ENCODE data around the gene FAM83C.
"Not testable (repeated sequence)": the region's sequence is repeated elsewhere in the genome, so short reads cannot be mapped to it uniquely, and the experiment has no call there.

Gene FAM83C

DNA sequence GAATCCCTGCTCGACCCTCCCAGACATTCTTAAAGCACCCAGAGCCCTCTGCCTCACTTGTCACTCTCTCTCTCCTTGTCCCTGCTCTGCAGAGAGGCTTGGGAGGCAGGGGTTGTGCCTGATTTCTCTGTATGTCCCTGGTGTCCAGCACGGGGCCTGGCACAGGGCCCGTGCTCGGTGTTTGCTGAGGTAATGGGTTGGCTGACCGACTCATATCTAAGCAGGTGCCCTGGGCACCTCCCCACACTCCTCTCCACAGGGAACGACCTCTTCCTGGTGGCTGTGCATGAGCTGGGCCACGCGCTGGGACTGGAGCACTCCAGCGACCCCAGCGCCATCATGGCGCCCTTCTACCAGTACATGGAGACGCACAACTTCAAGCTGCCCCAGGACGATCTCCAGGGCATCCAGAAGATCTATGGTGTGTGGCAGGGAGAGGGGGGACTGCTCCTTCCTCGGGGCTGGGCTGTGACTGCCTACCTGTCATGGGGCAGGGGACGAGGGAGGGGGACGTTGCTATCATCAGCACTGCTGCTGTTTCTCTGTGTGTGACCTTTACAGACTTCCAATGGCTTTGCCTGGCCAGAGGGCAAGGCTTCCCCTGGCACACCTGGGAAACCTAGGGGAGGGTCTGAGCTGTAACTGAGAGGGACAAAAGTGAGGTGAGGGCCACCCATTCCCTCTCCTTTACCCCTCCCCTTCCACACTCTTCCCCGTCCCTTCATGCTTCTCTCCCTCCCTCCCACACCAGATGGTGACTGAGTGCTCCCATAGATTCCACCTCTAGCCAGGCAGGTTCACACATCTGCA is 28.5 kb downstream of the FAM83C start:
- no peak for DNase-seq

DNA sequence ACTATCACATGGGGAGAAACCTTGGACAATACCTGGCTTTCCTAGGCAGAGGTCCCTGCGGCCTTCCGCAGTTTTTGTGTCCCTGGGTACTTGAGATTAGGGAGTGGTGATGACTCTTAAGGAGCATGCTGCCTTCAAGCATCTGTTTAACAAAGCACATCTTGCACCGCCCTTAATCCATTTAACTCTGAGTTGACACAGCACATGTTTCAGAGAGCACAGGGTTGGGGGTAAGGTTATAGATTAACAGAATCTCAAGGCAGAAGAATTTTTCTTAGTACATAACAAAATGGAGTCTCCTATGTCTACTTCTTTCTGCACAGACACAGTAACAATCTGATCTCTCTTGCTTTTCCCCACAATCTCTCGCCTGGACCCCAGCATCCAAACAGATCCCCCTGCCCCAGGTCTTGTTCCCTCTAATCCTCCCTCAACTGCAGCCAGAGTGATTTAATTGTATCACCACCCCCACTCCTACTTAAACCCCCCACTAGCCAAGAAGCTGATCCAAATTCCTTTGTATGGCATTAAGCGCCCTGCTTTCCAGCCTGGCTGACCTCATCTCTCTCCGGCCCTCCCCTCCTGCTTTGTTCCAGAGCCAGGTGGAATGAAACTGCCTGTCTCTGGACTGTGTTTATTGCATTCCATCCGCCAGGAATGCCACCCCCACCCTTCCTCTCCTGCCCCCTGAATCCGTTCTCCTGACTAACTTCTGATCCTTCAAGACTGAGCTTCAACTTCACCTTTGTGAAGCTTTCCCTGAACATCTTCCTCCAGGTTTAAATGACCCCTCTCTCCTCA is 29.3 kb downstream of the FAM83C start:
- not testable (repeated sequence) for DNase-seq

DNA sequence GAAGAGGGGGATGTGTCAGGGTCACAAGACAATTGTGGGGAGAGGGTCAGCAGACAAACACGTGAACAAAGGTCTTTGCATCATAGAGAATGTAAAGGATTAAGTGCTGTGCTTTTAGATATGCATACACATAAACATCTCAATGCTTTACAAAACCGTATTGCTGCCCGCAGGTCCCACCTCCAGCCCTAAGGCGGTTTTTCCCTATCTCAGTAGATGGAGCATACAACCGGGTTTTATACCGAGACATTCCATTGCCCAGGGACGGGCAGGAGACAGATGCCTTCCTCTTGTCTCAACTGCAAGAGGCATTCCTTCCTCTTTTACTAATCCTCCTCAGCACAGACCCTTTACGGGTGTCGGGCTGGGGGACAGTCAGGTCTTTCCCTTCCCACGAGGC is 29.9 kb downstream of the FAM83C start:
- not testable (repeated sequence) for DNase-seq

DNA sequence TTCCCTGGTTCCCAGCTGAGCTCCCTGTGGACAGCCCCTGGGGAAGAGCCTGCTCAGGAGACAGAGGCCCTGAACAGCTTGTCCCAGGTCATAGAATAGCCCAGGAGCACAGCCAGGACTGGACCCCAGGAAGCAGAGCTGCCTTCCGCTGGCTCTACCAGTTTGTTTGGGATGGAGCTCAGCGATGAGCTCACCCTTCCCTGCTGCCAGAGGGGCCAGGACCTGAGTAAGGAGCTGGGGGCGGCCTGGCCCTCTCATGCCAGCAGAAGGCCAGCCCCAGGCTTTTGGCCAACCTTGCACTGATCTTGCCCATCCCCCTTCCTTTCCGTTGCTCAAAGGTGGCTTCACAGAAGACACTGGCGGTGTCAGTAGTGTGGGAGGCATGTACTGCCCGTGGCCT is 31.8 kb downstream of the FAM83C start:
- DNase-seq = no peak

DNA sequence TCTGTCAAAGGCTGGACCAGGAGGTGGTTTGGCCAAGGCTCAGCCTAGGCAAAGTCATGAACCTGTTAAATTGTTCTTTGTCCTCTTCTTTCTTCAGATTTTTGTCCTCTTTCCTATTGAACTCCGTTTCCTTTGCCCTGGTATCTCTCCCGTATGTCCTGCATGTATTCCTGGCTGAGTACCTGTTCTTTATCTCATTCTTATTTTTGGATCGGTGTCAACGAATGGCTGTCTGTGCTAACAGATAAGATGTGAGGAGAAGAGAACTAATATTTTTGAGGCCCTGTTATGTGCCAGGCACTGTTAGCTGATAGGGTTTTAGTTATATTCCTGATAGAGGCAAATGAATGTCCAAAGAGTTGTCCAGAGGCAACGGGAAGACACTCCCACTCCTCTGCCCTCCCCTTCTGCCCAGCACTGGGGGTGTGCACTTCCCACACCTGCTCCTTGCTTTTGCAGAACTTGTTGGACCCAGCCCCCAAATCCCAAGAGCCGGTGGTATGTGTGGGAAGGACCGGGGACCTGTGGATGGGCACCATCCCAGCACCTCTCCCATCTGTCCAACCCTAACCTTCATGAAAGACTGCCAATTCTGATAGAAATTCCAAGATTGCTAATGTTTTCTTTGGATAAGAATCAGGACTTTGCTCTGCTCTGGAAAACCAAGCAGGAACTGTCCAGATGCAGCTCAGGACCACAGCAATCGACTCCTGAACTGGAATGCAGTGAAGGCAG is 34.9 kb downstream of the FAM83C start:
- DNase-seq = no peak

DNA sequence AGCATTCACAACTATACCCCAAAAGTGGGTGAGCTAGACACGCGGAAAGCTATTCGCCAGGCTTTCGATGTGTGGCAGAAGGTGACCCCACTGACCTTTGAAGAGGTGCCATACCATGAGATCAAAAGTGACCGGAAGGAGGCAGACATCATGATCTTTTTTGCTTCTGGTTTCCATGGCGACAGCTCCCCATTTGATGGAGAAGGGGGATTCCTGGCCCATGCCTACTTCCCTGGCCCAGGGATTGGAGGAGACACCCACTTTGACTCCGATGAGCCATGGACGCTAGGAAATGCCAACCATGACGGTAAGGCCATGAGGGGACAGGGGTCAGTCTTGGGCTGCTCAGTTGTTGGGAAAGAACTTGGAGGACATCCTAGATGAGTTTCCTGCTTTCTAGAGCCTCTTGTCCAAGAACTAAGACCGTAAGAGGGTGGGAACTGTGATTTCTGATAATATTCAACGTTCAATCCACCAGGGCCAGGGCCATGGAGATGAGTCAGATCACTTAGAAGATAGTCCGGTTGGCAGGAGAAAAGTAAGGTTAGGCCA is 37.7 kb downstream of the FAM83C start:
- no peak for DNase-seq

DNA sequence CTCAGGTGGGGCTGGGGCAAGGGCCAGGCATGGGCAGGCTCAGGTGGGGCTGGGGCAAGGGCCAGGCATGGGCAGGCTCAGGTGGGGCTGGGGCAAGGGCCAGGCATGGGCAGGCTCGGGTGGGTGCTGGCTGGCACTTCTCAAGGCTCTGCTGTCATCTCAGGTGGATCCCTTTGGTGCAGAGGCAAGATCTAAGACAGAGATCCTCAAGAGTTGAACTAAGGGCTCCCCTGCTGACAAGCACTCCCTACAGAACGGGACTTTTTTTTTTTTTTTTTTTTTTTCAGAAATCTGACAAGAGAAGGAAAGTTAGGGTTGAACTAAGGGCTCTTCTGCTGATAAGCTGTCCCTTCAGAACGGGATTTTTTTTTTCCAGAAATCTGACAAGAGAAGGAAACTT is 39.2 kb downstream of the FAM83C start:
- DNase-seq = no peak

DNA sequence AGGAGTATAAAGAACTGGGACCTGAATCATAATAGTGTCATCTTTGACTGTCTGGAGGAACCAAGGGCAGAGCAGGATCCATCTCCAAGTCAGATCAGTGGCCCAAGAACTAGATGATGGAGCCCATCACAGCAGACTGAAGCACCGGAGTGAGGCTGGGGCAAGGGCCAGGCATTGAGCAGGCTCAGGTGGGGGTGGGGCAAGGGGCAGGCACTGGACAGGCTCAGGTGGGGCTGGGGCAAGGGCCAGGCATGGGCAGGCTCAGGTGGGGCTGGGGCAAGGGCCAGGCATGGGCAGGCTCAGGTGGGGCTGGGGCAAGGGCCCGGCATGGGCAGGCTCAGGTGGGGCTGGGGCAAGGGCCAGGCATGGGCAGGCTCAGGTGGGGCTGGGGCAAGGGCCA is 39.6 kb downstream of the FAM83C start:
- not testable (repeated sequence) for DNase-seq

DNA sequence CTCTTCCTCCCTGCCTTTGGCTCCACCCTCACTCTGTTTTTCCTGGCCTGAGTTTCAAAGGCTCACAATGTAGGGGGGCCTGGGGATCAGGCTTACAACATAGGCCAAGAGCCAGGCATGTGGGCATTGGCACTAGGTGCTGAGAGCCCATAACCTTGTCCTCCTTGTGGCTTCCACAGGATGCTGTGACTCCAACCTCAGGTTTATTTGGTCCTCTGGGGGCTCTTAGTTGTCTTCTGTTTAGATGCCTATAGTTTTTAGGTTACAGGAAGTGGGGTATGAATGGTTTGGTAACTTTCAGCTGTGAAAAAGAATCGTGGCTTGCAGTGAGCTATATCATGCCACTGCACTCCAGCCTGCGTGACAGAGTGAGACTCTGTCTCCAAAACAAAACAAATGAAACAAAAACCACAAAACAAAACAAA is 40.2 kb downstream of the FAM83C start:
- no peak for DNase-seq

DNA sequence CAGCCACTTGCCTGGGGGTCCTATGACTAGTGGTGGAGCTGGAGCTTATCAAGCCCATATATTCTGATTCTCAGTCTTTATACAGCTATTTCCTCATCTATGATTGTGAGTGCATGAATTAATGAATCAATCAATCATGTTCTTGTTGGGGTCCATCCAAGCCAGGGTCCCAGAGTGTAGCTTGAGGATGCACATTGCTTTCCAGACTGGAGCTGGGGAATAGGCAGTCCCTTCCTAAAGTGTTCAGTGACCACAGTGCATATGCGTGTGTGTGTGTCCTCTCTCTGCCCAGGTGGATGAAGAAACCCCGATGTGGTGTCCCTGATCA is 40.6 kb downstream of the FAM83C start:
- no peak for DNase-seq

DNA sequence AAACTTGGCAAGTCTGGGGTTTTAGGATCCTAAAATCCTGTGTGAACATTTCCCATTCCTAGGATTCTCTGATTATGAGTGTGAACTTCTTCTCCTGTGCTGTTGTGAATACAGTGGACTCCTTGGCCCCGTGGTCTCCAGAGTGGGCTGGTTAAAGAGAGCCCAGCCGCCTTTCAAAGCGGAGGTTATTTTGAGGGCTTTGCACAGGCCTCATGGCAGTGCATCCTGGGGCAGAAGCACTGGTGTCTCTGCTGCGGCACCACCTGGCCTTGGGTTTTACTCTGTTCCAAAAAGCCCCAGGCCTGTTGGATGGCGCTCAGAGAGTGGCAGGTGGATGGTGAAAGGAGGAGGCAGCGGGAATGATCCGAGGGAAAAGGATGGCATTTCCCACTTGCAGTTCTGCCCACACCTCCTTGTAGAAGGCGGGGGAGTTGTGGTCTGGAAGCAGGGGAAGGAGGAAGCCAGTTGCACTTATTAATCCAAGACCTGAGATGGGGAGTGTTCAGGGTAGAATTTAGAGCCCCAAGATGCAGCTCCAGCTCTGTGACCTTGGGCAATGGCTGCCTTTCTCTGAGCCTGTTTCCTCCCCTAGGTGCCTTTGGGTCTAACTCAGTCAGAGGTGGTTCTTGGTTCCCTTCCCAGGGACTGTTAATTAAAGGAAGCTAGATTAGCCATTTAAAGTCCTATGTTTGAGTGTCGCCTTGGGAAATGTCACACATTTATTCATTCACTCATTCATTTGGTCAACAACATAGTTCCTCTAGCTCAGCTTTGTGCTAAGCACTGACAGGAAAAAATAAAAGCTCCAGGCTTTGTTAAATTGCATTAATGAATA is 43.4 kb downstream of the FAM83C start:
- DNase-seq = no peak

DNA sequence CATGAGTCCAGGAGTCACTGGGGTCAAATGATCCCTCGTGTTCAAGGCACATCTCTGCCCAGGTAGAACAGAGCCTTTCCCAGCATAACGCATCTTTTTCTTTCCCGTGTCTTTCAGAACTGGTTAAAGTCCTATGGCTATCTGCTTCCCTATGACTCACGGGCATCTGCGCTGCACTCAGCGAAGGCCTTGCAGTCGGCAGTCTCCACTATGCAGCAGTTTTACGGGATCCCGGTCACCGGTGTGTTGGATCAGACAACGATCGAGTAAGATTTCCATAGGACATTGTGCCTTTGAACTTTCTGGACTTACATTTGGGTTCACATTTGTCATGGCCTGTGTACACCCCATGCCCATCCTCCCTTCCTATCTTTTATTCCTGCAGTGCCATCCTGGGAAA is 45.5 kb downstream of the FAM83C start:
- DNase-seq = no peak

DNA sequence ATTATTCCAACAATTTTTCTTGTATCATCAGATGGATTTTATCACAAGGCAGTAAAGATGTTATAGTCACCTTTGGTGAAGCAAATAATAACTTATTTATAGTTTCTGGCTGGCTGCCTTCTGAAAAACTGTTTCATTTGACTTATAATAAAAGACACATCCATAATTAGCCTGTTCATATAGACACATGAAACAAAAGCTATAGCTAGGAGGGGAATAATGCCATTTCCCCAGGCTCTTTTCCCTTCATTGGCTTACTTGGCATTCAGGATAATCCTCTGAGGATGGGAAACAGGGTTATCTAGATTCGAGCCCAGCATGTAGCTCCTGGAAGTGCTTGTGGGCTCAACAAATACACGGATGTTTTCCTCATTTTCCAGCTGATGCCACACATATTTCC is 48.2 kb downstream of the FAM83C start:
- DNase-seq = no peak

DNA sequence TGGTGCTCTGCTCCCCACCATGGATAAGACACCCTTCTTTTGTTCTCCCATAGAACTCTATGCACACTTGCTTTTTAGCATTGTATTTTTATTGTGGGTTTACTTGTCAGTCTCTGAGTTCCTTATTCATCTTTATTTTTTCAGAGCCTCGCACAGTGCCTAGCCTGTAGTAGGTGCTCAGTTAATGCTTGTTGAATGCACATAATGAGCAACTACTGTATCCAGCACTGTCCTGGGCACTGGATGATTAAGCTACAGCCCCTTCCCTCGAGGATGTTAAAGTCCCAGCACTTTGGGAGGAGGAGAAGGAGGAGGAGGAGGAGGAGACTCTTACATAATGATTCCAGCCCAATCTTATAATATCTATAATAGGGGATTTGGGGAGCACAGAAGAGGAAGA is 48.9 kb downstream of the FAM83C start:
- DNase-seq = no peak

DNA sequence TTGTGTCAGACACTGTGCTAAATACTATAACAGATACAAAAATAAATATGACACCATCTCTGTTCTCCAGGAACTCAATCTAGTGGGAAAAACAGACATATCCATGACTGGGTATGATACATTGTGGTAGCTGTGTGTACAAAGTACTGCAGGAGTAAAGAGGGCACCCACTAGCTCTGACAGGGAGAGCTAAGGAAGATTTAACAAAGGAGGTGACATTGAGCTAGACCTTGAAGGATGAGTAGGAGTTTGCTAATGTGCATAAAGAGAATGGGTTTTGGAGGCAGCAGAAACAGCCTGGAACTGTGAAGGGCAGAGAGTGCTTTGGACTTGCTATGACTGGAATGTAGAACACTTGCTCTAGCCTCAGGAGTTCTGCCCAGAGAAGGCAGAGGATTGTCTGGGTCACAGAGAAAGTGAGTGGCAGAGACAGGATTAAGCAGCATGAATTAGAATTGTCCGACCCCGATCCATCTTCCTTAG is 51.4 kb downstream of the FAM83C start:
- no peak for DNase-seq

DNA sequence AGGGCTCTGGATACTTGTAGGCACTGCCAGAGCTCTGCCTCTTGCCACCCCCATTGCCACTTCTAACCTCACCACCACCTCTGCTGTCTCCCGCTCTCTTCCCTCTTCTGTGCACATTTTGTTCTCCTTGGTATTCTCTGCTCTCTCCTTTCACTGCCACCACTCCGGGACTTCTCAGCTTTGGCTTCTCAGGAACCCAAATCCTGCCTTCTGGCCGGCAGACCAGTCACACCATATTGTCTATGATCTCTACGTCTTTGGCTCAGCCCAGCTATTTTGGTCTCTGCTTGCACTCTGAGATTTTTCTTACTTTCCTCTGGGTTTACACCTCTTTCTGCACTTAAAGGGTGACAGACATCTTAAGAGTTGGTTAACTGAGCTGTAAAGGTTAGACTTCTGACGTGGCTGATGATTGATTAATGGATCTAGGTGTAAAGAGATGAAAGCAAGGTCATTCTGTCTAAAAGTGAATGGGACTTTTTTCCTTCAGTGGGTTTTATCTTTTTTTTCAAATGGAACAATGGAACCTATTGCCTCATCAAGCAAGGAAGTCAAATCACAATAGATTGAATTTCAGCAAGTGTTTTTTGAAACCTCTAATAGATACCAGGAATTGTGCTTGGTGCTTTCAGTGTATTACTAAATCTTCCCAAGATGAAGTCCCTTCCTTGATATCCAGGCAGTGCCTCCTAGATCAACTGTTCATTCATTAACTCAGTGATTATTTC is 52.0 kb downstream of the FAM83C start:
- DNase-seq = no peak

DNA sequence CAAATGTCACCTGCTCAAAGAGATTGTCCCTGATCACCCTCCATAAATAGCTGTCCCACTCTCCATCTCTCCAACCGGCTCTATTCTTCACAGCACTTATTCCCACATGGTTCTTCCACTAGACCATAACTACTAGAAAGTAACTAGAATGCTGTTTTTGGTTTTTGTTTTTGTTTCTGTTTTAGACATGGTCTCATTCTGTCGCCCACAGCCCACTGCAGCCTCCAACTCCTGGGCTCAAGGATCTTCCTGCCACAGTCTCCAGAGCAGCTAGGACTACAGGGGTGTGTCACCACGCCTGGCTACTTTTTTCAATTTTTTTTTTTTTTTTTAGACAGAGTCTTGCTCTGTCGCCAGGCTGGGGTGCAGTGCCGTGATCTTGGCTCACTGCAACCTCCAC is 53.5 kb downstream of the FAM83C start:
- DNase-seq = no peak

DNA sequence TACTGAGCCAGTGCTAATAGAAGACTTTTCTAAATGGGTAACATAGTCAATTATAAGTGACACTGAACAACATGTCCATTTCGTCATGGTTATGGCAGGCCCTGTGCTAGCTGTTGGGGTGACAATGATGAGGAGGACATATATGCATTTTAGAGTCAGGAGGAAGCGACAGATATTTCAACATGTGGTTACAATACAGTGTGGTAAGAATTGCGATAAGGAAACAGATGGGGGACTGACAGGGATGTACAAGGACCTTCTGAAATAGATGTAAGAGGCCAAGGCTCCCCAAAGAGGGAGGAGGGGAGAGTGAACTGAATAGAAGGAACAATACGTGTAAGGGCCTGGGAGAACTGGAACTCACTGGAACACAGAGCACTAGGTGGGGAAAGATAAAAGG is 54.1 kb downstream of the FAM83C start:
- no peak for DNase-seq

DNA sequence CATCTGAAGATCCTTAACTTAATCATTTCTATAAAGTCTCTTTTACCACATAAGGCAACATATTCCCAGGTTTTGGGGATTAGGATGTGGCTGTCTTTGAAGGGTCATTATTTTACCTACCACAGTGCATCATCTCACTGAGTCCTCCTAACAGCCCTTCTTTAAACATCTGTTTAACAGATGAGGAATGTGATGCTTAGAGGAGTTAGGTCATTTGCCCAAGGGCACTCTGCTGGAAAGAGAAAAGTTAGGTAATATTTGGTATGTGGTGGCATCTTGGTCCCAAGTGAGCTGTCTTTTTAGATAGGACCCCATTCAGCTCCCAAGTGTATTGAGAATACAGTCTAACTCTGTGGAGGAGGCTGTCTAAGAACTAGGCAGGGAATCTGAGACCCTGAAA is 54.7 kb downstream of the FAM83C start:
- DNase-seq = no peak

DNA sequence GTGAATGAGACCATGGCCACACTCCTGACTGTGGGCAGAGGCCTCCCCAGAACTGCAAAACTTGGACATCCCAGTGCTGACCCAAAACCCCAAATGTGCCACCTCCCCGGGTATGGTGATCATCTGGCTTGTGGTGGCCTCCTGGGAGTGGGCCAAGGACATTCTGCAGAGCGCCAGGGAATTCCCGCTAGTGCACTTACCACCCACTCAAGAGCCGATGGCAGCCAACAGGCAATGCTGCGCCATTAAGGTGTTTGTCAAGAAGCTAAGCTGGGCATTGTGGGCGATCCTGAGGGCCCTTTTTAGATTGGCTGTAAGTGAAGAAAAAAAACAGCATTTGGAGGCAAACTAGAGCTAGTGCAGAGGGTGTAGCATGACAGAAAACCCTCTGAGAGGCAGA is 56.3 kb downstream of the FAM83C start:
- no peak for DNase-seq
